Measurements from ENCODE around the gene SEC16A. TPM values are rescaled to one million over a fixed set of nuclear protein-coding genes. Genes with fewer than 3 reads are reported as not detected.

SEC16A gene
- total RNA-seq, 1 donor = 39.4 TPM

DNA sequence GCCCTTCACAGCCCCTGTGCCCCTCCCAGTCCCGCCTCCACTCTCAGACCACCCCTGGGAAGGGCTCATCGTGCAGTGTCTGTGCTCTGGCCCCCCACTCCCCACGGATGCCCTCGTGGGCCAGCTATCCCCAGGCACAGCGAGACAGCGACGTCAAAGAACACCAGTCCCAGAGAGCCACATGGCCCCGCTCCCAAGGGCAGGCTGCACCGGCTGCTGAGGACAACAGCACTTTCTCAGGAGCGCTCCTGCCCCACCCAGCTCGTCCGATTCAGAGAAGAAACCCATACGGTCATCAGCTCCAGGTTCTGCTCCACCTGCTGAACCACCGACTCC, 78.1 kb downstream of the SEC16A start:
- no peak overlapping the region for H3K4me3 ChIP-seq (ENCODE audit: low read depth, low read length)
- no peak for TF ChIP-seq CTCF (IDR thresholded peaks at IDR 0.05; ENCODE audit: insufficient read depth, low read length)

DNA sequence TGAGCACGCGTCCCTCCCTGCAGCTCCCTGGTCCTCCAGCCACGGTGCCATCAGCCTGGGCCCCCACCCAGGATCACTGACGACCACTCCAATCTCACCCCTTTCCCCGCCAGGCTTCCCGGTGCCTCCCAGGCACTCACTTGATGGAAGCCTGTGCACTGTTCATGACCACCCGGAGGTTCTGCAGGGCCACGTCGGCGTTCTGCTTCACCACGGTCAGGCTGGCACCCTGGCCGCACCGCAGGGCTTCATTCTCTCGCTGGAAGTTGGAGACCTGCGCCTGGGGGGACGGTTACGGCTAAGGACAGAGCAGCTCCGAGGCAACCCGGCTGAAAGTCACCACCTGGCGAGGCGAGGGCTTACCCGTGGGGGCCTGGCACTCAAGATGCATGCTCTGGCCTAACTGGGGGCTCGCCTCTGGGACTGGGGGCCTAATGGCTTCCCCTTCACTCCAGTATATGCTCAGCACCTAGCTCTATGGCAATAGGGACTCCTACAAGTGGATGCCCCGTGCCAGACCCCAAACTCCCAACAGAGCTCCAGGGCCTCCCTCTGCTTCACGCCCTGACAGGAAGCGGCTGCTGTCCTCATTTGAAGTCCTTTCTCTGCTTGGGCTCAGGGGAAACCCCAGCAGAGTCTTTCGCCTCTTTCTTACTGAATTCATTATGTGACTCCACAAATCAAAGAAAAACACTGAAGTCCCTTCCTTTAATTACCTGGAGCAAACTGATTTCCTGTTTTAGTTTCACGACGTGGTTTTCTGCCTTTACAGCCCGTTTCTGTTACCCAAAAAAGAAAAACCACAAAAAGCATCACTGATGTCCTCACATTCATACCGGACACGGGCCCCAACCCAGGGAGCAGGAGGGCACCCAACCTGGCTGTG, 78.7 kb downstream of the SEC16A start:
- no peak for TF ChIP-seq CTCF (IDR thresholded peaks at IDR 0.05; ENCODE audit: insufficient read depth, low read length)
- DNase-seq (ENCODE audit: low read depth) = no peak
- no peak overlapping the region for H3K4me3 ChIP-seq (ENCODE audit: low read depth, low read length)

More for the DNA sequence above, 78.1 kb downstream of the SEC16A start:
- no peak for DNase-seq (ENCODE audit: low read depth)

DNA sequence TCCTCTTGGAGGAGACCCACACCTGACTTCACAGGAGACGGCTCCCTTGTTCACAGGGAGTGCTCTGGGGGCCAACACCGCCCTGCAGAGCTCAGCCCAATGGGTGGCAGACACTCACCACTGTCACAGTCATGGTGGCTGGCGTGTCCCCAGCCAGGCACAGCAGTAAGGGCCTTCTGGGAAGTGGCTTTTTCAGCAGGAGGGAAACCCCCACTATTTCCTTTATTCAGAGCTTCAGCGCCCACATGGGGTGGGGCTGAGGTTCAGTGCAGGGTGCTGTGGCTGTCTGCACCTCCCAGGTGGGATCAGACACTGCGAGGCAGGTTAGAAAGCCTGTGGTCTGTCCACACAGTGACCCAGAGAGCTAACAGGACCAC, 79.3 kb downstream of the SEC16A start:
- DNase-seq (ENCODE audit: low read depth) = no peak
- no peak overlapping the region for H3K4me3 ChIP-seq (ENCODE audit: low read depth, low read length)
- no peak for TF ChIP-seq CTCF (IDR thresholded peaks at IDR 0.05; ENCODE audit: insufficient read depth, low read length)

DNA sequence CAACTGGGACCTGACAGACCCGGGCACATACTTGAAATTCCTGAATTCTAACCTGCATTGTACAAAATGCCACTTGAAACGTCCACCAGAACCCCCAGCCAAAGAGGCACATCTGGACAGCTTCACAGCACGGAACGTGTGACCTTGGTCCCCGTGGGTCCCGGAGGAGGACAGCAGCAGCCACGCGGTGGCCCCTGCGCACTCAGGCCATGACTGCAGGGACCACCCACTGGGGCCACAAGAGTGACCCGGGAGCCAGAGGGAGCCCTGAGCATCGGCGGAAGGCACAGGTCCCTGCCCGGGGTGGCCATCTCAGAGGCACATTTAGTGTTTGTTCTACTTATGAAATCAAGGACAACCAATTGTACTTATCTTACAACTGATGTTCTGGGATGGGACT, 80.8 kb downstream of the SEC16A start:
- no peak for TF ChIP-seq CTCF (IDR thresholded peaks at IDR 0.05; ENCODE audit: insufficient read depth, low read length)
- no peak overlapping the region for H3K4me3 ChIP-seq (ENCODE audit: low read depth, low read length)
- no peak for DNase-seq (ENCODE audit: low read depth)

DNA sequence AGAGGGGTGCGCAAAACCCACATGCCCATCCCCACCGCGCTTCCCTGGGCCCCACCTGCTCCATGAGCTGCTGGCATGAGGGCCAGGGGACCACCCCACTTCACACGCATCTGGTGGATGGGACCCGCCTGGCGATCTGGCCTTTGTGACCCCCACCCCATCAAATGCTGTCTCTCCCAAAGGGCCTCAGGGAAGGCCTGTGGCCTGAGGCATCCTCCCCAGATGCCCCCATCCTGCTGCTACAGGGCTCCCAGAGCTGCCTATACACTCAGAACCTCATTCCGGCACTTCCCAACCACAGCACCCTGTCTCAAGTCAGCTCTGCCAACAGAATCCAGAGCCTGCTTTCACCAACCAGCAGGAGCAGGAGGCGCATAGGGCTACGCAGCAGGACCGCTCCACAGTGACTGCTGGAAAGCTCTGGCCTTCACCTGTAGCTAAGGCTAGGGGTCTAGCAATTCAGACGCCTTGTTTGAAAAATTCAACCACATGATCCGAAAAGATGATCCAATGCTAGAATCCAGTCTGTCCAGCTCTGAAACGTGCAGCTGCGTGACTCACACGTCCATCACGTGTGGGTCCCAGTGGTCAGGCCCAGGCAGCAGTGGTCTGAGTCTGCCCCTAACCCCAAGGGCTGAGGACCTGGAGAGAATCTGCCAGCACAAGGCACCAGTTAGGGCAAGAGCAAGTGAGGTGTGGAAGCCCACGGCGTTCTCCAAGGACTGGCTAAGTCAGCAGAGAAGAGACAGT, 81.5 kb downstream of the SEC16A start:
- TF ChIP-seq CTCF (IDR thresholded peaks at IDR 0.05; ENCODE audit: insufficient read depth, low read length) = no peak
- no peak for DNase-seq (ENCODE audit: low read depth)
- no peak overlapping the region for H3K4me3 ChIP-seq (ENCODE audit: low read depth, low read length)

DNA sequence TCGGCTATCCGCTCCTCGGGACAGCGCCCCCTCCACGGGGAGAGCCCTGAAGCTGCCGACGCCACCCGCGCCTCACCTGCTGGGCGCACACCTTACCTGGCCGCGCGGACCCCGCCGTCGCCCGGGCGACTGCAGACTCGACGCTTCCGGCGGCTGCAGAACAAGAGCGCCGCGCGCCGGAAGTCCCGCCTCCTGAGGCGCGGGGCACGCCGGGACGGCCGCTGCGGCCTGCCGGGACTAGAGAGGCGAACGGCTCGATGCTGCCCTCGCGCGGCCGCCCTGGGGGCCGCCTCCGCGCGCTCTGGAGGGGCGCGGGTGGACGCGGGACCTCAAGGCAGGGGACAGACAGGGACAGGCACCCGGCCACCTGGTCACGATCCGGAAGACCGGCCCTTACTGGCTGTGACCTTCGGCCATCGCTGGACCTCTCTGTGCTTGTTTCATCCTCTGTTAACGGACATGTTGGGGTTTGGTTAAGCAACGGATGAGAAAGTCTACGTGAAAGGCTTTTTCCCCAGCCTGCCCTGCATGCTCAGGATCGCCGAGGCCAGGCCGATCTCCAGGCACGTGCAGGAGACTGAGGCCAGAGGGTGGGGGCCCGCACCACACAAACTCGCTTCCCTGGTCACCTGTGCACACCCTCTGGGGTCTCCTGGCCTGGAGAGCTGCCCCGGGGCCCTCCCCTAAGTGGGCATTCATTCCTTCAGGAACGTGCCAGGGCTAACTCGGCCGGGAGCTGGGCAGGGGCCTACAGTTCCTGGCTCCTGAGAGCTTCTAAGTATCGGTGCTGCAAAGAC, 82.6 kb downstream of the SEC16A start, which contains the start of gene SNAPC4:
TSS of gene SNAPC4 (minus strand) at position 133 of the 797 bp plus-strand sequence. CDS start 1,742 bp downstream, outside the sequence.
- TF ChIP-seq CTCF (IDR thresholded peaks at IDR 0.05; ENCODE audit: insufficient read depth, low read length) = peak; percentile 68
- H3K4me3 ChIP-seq (ENCODE audit: low read depth, low read length) = peak within 1 kb of the TSS; percentile 92
- peak; percentile 79 for DNase-seq (ENCODE audit: low read depth)
